DOHH2 (cell line): ENCODE data around the gene OPN3.

ENCODE experiments used
- CTCF ChIP-seq: fragments of 200-600 bp; sonication (generic); IDR thresholded peaks from one replicate; pipeline ENCODE4 v1.5.1; 2014; ENCODE audit warnings: antibody characterized with exemption, mild to moderate bottlenecking, low read depth, low read length; ENCODE audit not compliant: poor library complexity, severe bottlenecking
- EZH2phosphoT487 ChIP-seq: fragments of 200-600 bp; sonication (generic); IDR thresholded peaks from 2 replicates; pipeline ENCODE4 v1.6.1; 2017; ENCODE audit warnings: borderline replicate concordance, mild to moderate bottlenecking, antibody characterized with exemption, low read length, moderate library complexity, mixed read lengths

GRCh38 chr1:241551759-241552638, 88.2 kb downstream of the OPN3 start:
- no peak for TF ChIP-seq CTCF
- TF ChIP-seq EZH2phosphoT487: no peak
